DLD1 (cell line): ENCODE results near the gene IQGAP3.

Experiments used
- in situ Hi-C: cut with HindIII; loops from 2 replicates; pipeline ENCODE4 v1.10.0; 2017; ENCODE audit warnings: low sequenced_read_pairs

Gene IQGAP3

GRCh38 chr1:156499842-156500542 lies 72.4 kb downstream of the IQGAP3 start:
- in situ Hi-C loops: no loop called here

- in situ Hi-C loops: no loop called here
Observed at GRCh38 chr1:156499194-156499841, 73.0 kb downstream of the IQGAP3 start.

- in situ Hi-C loops: no loop called here
Observed at GRCh38 chr1:156498432-156499193, 73.8 kb downstream of the IQGAP3 start.

GRCh38 chr1:156497743-156498431 lies 74.5 kb downstream of the IQGAP3 start:
- in situ Hi-C loops: no loop called here

- in situ Hi-C loops: no loop called here
Observed at GRCh38 chr1:156497078-156497742, 75.2 kb downstream of the IQGAP3 start.

GRCh38 chr1:156496211-156496761 lies 76.1 kb downstream of the IQGAP3 start:
- in situ Hi-C loops: no loop called here

- in situ Hi-C loops: no loop called here
Observed at GRCh38 chr1:156495401-156496140, 76.8 kb downstream of the IQGAP3 start.

- in situ Hi-C loops: no loop called here
Observed at GRCh38 chr1:156494309-156494895, 78.0 kb downstream of the IQGAP3 start.

GRCh38 chr1:156493742-156494141 lies 78.6 kb downstream of the IQGAP3 start:
- in situ Hi-C loops: no loop called here

- in situ Hi-C loops: no loop called here
Observed at GRCh38 chr1:156493154-156493631, 79.2 kb downstream of the IQGAP3 start.

GRCh38 chr1:156492591-156493080 lies 79.7 kb downstream of the IQGAP3 start:
- in situ Hi-C loops: no loop called here

- in situ Hi-C loops: no loop called here
Observed at GRCh38 chr1:156492013-156492590, 80.3 kb downstream of the IQGAP3 start.

GRCh38 chr1:156491151-156491949 lies 81.0 kb downstream of the IQGAP3 start:
- in situ Hi-C loops: no loop called here

GRCh38 chr1:156490401-156491032 lies 81.8 kb downstream of the IQGAP3 start:
- in situ Hi-C loops: no loop called here

GRCh38 chr1:156489935-156490293 lies 82.5 kb downstream of the IQGAP3 start:
- in situ Hi-C loops: no loop called here

- in situ Hi-C loops: no loop called here
Observed at GRCh38 chr1:156489166-156489934, 83.0 kb downstream of the IQGAP3 start.
